GM20431 (cell line): Measurements from ENCODE around the gene FAIM2.

Experiments used
- in situ Hi-C: fragments of 300-500 bp; cut with MseI, MboI; formaldehyde crosslinking; loops from one replicate; pipeline ENCODE4 v1.15.0; 2020; ENCODE audit warnings: low sequenced_read_pairs; ENCODE audit not compliant: unreplicated experiment

FAIM2 gene

GRCh38 chr12:49903700-49904423 is at the start of gene FAIM2:
Gene FAIM2 (minus strand): TSS chr12:49903900. CDS start chr12:49903792, 108 bp downstream.
- in situ Hi-C loops = no loop called here

- in situ Hi-C loops = no loop called here
Observed at GRCh38 chr12:49953151-49953550, 49.5 kb upstream of the FAIM2 start.

- in situ Hi-C loops = no loop called here
Observed at GRCh38 chr12:49952391-49953055, 48.8 kb upstream of the FAIM2 start.

- in situ Hi-C loops = no loop called here
Observed at GRCh38 chr12:49951411-49952240, 47.9 kb upstream of the FAIM2 start.

GRCh38 chr12:49950273-49951251 is 46.9 kb upstream of the FAIM2 start, which contains the start of gene AQP2:
Gene AQP2 (plus strand): TSS chr12:49950737. CDS start chr12:49950831, 94 bp downstream.
- in situ Hi-C loops = no loop called here

GRCh38 chr12:49949866-49950265 is 46.2 kb upstream of the FAIM2 start:
- in situ Hi-C loops = no loop called here

- in situ Hi-C loops = no loop called here
Observed at GRCh38 chr12:49948866-49949845, 45.5 kb upstream of the FAIM2 start.

- in situ Hi-C loops = no loop called here
Observed at GRCh38 chr12:49947593-49948226, 44.0 kb upstream of the FAIM2 start.

- in situ Hi-C loops = no loop called here
Observed at GRCh38 chr12:49946497-49946896, 42.8 kb upstream of the FAIM2 start.

- in situ Hi-C loops = no loop called here
Observed at GRCh38 chr12:49946086-49946485, 42.4 kb upstream of the FAIM2 start.

- in situ Hi-C loops = no loop called here
Observed at GRCh38 chr12:49945394-49946080, 41.8 kb upstream of the FAIM2 start.

GRCh38 chr12:49944718-49945117 is 41.0 kb upstream of the FAIM2 start:
- in situ Hi-C loops = no loop called here

- in situ Hi-C loops = no loop called here
Observed at GRCh38 chr12:49944046-49944445, 40.3 kb upstream of the FAIM2 start.

- in situ Hi-C loops = no loop called here
Observed at GRCh38 chr12:49943625-49943960, 39.9 kb upstream of the FAIM2 start.

GRCh38 chr12:49942921-49943624 is 39.4 kb upstream of the FAIM2 start:
- in situ Hi-C loops = no loop called here

GRCh38 chr12:49942512-49942893 is 38.8 kb upstream of the FAIM2 start:
- in situ Hi-C loops = no loop called here
